Measurements from ENCODE around the gene TRAF2. TPM values are rescaled to one million over a fixed set of nuclear protein-coding genes. Genes with fewer than 3 reads are reported as not detected.

The TRAF2 gene
- total and polyA plus RNA-seq, 2 of the 4 experiments (the other 2 are of a cell fraction) = 6.6 to 12.0 TPM

GRCh38 chr9:136935651-136936050, 49.3 kb downstream of the TRAF2 start:
- intact Hi-C loops (cut with micrococcal nuclease) (no loop called here), dilution Hi-C loops (cut with HindIII; ENCODE audit: low sequenced_read_pairs, unreplicated experiment) (no loop called here), in situ Hi-C loops (cut with MboI; ENCODE audit: low sequenced_read_pairs) (no loop called here)
- Histone ChIP-seq H3K4me2 (ENCODE audit: low read depth, low read length) (no peak overlapping the region), H2AK5ac (ENCODE audit: low read depth, low read length) (no peak overlapping the region), H3K18ac (ENCODE audit: low read depth, low read length) (no peak overlapping the region), H3K4me1 (ENCODE audit: control insufficient read depth, insufficient read depth, low read length) (no peaks in the 10 kb centered on the region), H2AFZ (replicated peaks; ENCODE audit: low read length, poor library complexity) (no peak overlapping the region), H3K23ac (ENCODE audit: low read depth, low read length) (no peak overlapping the region), H3K9me3 (ENCODE audit: control insufficient read depth, insufficient read depth, low read length) (no peaks in the 10 kb centered on the region), H3K4ac (ENCODE audit: low read depth, low read length) (no peak overlapping the region), H3K9me1 (ENCODE audit: insufficient read depth, low read length) (peaks cover 4% of the 10 kb centered on the region; the same call in 1 of the 2 replicates), H3K27me3 (ENCODE audit: control insufficient read depth, insufficient read depth, low read length) (no peaks in the 10 kb centered on the region), H4K8ac (ENCODE audit: low read depth in 2 of 2, low read length in 2 of 2) (no peak overlapping the region), H3K56ac (ENCODE audit: extremely low read depth, insufficient read depth, low read length) (no peak overlapping the region), H3K36me3 (ENCODE audit: control insufficient read depth, insufficient read depth, low read length) (peaks cover 24% of the 10 kb centered on the region), H3K9ac (ENCODE audit: low read depth, low read length) (no peak overlapping the region), H2BK5ac (ENCODE audit: low read depth, low read length, poor library complexity, severe bottlenecking) (no peak overlapping the region), H4K5ac (ENCODE audit: low read depth, low read length) (no peak overlapping the region), H2BK20ac (ENCODE audit: low read depth, low read length) (no peak overlapping the region), H2AK9ac (replicated peaks; ENCODE audit: low read depth, low read length, poor library complexity) (no peak overlapping the region), H3K27ac (ENCODE audit: insufficient read depth, low read length) (no peak overlapping the region), H3K14ac (replicated peaks; ENCODE audit: low read depth, low read length) (no peak overlapping the region), H3K4me3 (ENCODE audit: insufficient read depth, low read depth, low read length) (no peak overlapping the region), H2BK15ac (ENCODE audit: low read depth, low read length) (no peak overlapping the region), H4K20me1 (ENCODE audit: insufficient read depth, low read length) (peaks cover 7% of the 10 kb centered on the region), H4K91ac (ENCODE audit: insufficient read depth, low read depth, low read length) (no peak overlapping the region), H3K79me1 (ENCODE audit: low read depth in 1 of 2, low read length in 2 of 2) (peaks cover 13 to 29% of the 10 kb centered on the region in 2 experiments; a peak in 3 of 4 replicates), H2BK120ac (ENCODE audit: low read depth, low read length) (no peak overlapping the region)
- POLR2A ChIA-PET (ENCODE audit: unreplicated experiment) = no interaction called here
- CTCF ChIA-PET = no interaction called here
- no CpG with 5 or more reads among the region's 3 CpGs for WGBS, 2 experiments (ENCODE audit: extremely low coverage in 2 of 2, insufficient read length in 1 of 2)
- ATAC-seq (ENCODE audit: low read depth) (no peak), DNase-seq (no peak)
- no TSS peak for BruUV-seq (replicated peaks)
- TF ChIP-seq FOS (IDR thresholded peaks at IDR 0.05; ENCODE audit: low read depth, low read length) (no peak), USF2 (IDR thresholded peaks at IDR 0.05; ENCODE audit: low read depth, low read length) (no peak), RFX5 (IDR thresholded peaks at IDR 0.05; ENCODE audit: low read depth, low read length) (no peak), MAZ (IDR thresholded peaks at IDR 0.05; ENCODE audit: borderline replicate concordance, low read depth, low read length) (no peak), MAFK (IDR thresholded peaks at IDR 0.05; ENCODE audit: low read depth, low read length) (no peak)
